ENCODE measurements around the gene CAMTA1. TPM values are rescaled to one million over a fixed set of nuclear protein-coding genes. Genes with fewer than 3 reads are reported as not detected.

CAMTA1 gene
- polyA plus RNA-seq, 1 of the 3 experiments (the other 2 are of a cell fraction), result 63.1 TPM

DNA sequence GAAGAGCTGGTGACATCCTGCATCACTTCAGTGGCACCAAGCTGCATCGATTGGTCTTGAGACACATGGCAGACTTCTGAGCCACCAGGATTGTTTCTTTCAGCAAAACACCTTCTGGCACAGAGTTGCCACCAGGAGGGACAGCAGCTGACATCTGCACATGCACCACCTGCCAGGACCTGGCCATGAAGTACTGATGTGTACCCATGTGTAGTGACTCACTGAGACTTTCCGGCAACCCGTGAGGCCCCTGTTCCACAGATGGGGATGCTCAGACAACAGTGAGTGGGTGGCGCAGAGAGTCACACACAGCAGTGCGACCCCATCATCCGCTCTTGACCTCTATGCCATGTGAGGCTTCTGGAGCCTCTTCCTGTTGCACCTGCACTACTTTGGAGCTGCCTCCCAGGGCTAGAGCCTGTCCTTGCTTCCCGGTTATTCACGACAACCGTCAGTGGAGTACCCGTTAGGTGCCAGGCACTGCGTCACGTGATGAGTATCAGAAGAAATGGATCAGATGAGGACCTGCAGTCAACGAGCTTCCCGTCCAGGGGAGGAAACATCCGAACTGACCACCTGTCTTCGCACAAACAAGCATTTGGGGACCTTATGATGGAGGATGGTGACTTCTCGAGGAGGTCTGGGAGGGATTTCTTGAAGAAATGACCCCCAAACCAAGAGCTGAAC lies 905.4 kb downstream of the CAMTA1 start (continued):
- TF ChIP-seq IRF3 (IDR thresholded peaks at IDR 0.05; ENCODE audit: low read depth, low read length) (no peak), RFX5 (IDR thresholded peaks at IDR 0.05; ENCODE audit: low read length) (no peak), GABPA (IDR thresholded peaks at IDR 0.05; ENCODE audit: low read depth) (no peak), GATA2 (CRISPR knock-in tag; IDR thresholded peaks at IDR 0.05) (no peak), RCOR1 (IDR thresholded peaks at IDR 0.05; ENCODE audit: low read length) (no peak)
- TF ChIP-seq, protein P1, sequence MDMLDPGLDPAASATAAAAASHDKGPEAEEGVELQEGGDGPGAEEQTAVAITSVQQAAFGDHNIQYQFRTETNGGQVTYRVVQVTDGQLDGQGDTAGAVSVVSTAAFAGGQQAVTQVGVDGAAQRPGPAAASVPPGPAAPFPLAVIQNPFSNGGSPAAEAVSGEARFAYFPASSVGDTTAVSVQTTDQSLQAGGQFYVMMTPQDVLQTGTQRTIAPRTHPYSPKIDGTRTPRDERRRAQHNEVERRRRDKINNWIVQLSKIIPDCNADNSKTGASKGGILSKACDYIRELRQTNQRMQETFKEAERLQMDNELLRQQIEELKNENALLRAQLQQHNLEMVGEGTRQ (IDR thresholded peaks at IDR 0.05; ENCODE audit: borderline replicate concordance, low read depth, low read length), result no peak

- H3K4me3 ChIP-seq (ENCODE audit: low read depth in 2 of 2, low read length in 1 of 2), result no peak overlapping the region
- no peak overlapping the region for H3K4me2 ChIP-seq
- no peaks in the 10 kb centered on the region for H3K9me3 ChIP-seq
- H3K4me1 ChIP-seq (ENCODE audit: control insufficient read depth in 1 of 2, insufficient read depth in 2 of 2, low read depth in 1 of 2, low read length in 1 of 2), result peaks cover 0 to 12% of the 10 kb centered on the region in 2 experiments; a peak in 1 of 4 replicates
- no peak overlapping the region for H3K27ac ChIP-seq (ENCODE audit: low read depth in 2 of 2, low read length in 1 of 2)
- CTCF ChIA-PET, result interaction anchor here (0.7 to 6.3 kb wide), 4 partner anchors 11 to 61 kb away, joined by 4 to 27 read pairs (median 4); no protein-coding TSS in a partner anchor
- no peak for DNase-seq
- no peak overlapping the region for H2AFZ ChIP-seq (ENCODE audit: low read depth)
- H3K9me2 ChIP-seq, result no peaks in the 10 kb centered on the region
- WGBS (ENCODE audit: low lambda C conversion rate), result 41% methylated on average over 3 of the region's 3 CpGs
- H3K36me3 ChIP-seq (replicated peaks in 1 of 2; ENCODE audit: control insufficient read depth in 1 of 2, insufficient read depth in 2 of 2, low read length in 1 of 2), result no peaks in the 10 kb centered on the region
- POLR2A ChIA-PET, result no interaction called here
- H3K79me2 ChIP-seq (ENCODE audit: insufficient read depth), result no peaks in the 10 kb centered on the region
- no peak overlapping the region for H3K9ac ChIP-seq
- no peaks in the 10 kb centered on the region for H3K27me3 ChIP-seq (ENCODE audit: insufficient read depth)
- H4K20me1 ChIP-seq (ENCODE audit: insufficient read depth), result no peaks in the 10 kb centered on the region
- H3F3A ChIP-seq (replicated peaks; ENCODE audit: insufficient read depth), result no peaks in the 10 kb centered on the region
- no peak for TF ChIP-seq MEF2A (IDR thresholded peaks at IDR 0.05; ENCODE audit: borderline replicate concordance, low read depth)
- no peak for TF ChIP-seq YY1 (IDR thresholded peaks at IDR 0.05; ENCODE audit: low read depth)
- TF ChIP-seq EP300 (IDR thresholded peaks at IDR 0.05; ENCODE audit: borderline replicate concordance in 1 of 2, low read depth in 1 of 2, low read length in 1 of 2), result no peak
- TF ChIP-seq, protein P2, sequence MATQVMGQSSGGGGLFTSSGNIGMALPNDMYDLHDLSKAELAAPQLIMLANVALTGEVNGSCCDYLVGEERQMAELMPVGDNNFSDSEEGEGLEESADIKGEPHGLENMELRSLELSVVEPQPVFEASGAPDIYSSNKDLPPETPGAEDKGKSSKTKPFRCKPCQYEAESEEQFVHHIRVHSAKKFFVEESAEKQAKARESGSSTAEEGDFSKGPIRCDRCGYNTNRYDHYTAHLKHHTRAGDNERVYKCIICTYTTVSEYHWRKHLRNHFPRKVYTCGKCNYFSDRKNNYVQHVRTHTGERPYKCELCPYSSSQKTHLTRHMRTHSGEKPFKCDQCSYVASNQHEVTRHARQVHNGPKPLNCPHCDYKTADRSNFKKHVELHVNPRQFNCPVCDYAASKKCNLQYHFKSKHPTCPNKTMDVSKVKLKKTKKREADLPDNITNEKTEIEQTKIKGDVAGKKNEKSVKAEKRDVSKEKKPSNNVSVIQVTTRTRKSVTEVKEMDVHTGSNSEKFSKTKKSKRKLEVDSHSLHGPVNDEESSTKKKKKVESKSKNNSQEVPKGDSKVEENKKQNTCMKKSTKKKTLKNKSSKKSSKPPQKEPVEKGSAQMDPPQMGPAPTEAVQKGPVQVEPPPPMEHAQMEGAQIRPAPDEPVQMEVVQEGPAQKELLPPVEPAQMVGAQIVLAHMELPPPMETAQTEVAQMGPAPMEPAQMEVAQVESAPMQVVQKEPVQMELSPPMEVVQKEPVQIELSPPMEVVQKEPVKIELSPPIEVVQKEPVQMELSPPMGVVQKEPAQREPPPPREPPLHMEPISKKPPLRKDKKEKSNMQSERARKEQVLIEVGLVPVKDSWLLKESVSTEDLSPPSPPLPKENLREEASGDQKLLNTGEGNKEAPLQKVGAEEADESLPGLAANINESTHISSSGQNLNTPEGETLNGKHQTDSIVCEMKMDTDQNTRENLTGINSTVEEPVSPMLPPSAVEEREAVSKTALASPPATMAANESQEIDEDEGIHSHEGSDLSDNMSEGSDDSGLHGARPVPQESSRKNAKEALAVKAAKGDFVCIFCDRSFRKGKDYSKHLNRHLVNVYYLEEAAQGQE (IDR thresholded peaks at IDR 0.05; ENCODE audit: low read depth, low read length), result no peak
- TF ChIP-seq CHD2 (IDR thresholded peaks at IDR 0.05; ENCODE audit: low read length, partially characterized antibody), result no peak
- TF ChIP-seq RFX5 (IDR thresholded peaks at IDR 0.05; ENCODE audit: low read length), result no peak
- TF ChIP-seq, protein P1 (IDR thresholded peaks at IDR 0.05; ENCODE audit: borderline replicate concordance, low read depth, low read length), result no peak
- no peak for TF ChIP-seq ELF1 (IDR thresholded peaks at IDR 0.05)
- no peak for TF ChIP-seq GATA2 (CRISPR knock-in tag; IDR thresholded peaks at IDR 0.05)
These were observed 906.3 kb downstream of the CAMTA1 start for GRCh38 chr1:7691576-7691975.
